Thoracic aorta (tissue), 2 donors: ENCODE data around the gene UBA1. TPM values are rescaled to one million over a fixed set of nuclear protein-coding genes. Genes with fewer than 3 reads are reported as not detected.

ENCODE experiments used
- ATAC-seq: fragments of 150-250 bp; one replicate; pipeline ENCODE4 v1.8.0; 2017; ENCODE audit warnings: low read depth; ENCODE audit not compliant: insufficient number of reproducible peaks, low FRiP score
- DNase-seq: peaks from one replicate; pipeline ENCODE4 v3.0.0-alpha.2; 2020; ENCODE audit warnings: low spot score
- H3K27ac ChIP-seq, 2 donors: fragments of 200-600 bp; sonication (generic); 1 replicate in 1 of 2; 2 replicates in 1 of 2; pipeline ENCODE4 v1.5.1; 2016; ENCODE audit warnings: mild to moderate bottlenecking in 2 of 2, moderate library complexity in 2 of 2
- H3K27me3 ChIP-seq: fragments of 200-600 bp; sonication (generic); replicated peaks from 2 replicates; pipeline ENCODE4 v1.6.0; 2016; ENCODE audit warnings: mild to moderate bottlenecking; ENCODE audit not compliant: insufficient read depth
- H3K36me3 ChIP-seq: fragments of 200-600 bp; sonication (generic); one replicate; pipeline ENCODE4 v1.5.1; 2016
- H3K4me1 ChIP-seq, 2 donors: fragments of 200-600 bp; sonication (generic); 1 replicate in 1 of 2; 2 replicates in 1 of 2; pipeline versions ENCODE4 v1.5.1 to v1.6.0; 2016; ENCODE audit warnings: low read depth in 2 of 2, mild to moderate bottlenecking in 1 of 2; ENCODE audit not compliant: control insufficient read depth in 1 of 2
- H3K4me3 ChIP-seq: fragments of 200-600 bp; sonication (generic); 2 replicates; pipeline ENCODE4 v1.5.1; 2016; ENCODE audit warnings: mild to moderate bottlenecking
- H3K9me3 ChIP-seq: fragments of 200-600 bp; sonication (generic); 2 replicates; pipeline ENCODE4 v1.5.1; 2016
- total RNA-seq, 2 donors: library from RNA; depleted of rRNA; stranded (reverse); fragments of >200 nt; gene quantifications; one replicate each; pipeline versions ENCODE4 v1.1.0 to v1.2.3, GENCODE V29; 2016
- TF ChIP-seq, protein P1 (sequence below): fragments of 200-600 bp; sonication (generic); IDR thresholded peaks from one replicate; pipeline ENCODE4 v1.5.1; 2019; ENCODE audit warnings: antibody characterized with exemption

Gene UBA1
- total RNA-seq, 2 donors from 2014 or later = 132 to 133 TPM

DNA sequence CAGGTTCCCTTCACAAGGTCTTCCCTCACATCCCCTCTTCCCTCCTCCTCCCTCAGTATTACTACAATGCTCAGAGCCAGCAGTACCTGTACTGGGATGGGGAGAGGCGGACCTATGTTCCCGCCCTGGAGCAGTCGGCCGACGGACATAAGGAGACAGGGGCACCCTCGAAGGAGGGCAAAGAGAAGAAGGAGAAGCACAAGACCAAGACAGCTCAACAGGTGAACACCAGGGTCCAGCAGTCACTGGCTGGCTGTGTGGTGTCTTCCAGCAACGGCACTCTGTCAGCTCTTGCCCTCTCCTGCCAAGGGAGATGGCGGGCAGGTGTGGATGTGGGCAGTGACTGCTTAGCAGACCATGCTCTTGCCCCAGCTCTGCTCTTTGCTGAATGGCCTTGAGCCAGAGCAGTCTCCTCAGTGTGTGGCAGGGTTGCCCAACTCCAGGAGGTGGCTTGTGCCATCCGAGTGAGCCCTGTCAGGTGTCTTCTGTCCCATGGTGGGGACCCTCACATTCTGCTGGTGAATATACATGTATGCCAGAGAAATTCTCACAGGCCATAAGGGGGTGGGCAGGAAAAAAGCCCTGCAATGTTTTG, 11.4 kb upstream of the UBA1 start:
- H3K27ac ChIP-seq = no peak overlapping the region
- H3K4me3 ChIP-seq = no peak overlapping the region
- H3K9me3 ChIP-seq = no peaks in the 10 kb centered on the region
- TF ChIP-seq, protein P1, sequence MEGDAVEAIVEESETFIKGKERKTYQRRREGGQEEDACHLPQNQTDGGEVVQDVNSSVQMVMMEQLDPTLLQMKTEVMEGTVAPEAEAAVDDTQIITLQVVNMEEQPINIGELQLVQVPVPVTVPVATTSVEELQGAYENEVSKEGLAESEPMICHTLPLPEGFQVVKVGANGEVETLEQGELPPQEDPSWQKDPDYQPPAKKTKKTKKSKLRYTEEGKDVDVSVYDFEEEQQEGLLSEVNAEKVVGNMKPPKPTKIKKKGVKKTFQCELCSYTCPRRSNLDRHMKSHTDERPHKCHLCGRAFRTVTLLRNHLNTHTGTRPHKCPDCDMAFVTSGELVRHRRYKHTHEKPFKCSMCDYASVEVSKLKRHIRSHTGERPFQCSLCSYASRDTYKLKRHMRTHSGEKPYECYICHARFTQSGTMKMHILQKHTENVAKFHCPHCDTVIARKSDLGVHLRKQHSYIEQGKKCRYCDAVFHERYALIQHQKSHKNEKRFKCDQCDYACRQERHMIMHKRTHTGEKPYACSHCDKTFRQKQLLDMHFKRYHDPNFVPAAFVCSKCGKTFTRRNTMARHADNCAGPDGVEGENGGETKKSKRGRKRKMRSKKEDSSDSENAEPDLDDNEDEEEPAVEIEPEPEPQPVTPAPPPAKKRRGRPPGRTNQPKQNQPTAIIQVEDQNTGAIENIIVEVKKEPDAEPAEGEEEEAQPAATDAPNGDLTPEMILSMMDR = no peak
- H3K27me3 ChIP-seq = no peaks in the 10 kb centered on the region
- no peak for ATAC-seq
- peaks cover 35% of the 10 kb centered on the region for H3K36me3 ChIP-seq
- DNase-seq = no peak
- H3K4me1 ChIP-seq = no peaks in the 10 kb centered on the region

GRCh38 chrX:47184486-47184885, 9.1 kb upstream of the UBA1 start:
- Histone ChIP-seq H3K27ac (no peak overlapping the region), H3K36me3 (peaks cover 27% of the 10 kb centered on the region), H3K4me1 (no peaks in the 10 kb centered on the region), H3K4me3 (no peak overlapping the region), H3K27me3 (no peaks in the 10 kb centered on the region), H3K9me3 (no peaks in the 10 kb centered on the region)
- DNase-seq (no peak), ATAC-seq (no peak)
- TF ChIP-seq, protein P1 = no peak

DNA sequence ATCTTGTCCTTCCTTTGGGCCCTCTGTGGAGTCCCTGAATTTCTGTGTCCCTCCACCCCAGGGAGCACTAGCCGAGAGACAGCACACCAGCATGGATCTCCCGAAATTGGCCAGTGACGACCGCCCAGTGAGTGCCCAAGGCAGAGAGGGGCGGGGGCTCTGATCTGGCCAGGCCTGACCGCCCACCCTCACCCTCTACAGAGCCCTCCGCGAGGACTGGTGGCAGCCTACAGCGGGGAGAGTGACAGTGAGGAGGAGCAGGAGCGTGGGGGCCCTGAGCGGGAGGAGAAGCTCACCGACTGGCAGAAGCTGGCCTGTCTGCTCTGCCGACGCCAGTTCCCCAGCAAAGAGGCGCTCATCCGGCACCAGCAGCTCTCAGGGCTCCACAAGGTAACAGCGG, 8.4 kb upstream of the UBA1 start:
- no peak for ATAC-seq
- TF ChIP-seq, protein P1 = no peak
- Histone ChIP-seq H3K4me3 (no peak overlapping the region), H3K4me1 (no peaks in the 10 kb centered on the region), H3K27me3 (no peaks in the 10 kb centered on the region), H3K36me3 (peaks cover 27% of the 10 kb centered on the region), H3K9me3 (no peaks in the 10 kb centered on the region), H3K27ac (no peak overlapping the region)
- DNase-seq = no peak

DNA sequence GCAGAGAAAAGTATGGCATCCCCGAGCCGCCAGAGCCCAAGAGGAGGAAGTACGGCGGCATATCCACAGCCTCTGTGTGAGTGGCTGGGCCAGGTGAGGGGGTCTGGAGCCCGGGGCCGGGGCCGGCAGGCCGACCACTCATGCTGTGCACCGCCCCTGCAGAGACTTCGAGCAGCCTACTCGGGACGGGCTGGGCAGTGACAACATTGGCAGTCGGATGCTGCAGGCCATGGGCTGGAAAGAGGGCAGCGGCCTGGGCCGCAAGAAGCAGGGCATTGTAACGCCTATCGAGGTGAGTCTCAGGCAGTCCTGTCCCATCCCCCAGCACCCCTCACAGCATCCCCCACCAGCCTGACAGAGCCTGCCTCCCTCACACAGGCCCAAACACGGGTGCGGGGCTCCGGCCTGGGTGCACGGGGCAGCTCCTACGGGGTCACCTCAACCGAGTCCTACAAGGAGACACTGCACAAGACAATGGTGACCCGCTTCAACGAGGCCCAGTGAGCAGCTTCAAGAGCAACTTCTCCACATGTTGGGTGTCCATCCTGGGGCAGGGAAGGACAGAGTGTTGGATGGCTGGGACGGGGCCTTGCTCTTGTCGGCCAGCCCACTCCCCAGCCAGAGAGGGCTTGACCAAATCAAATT, 7.4 kb upstream of the UBA1 start:
- ATAC-seq (no peak), DNase-seq (no peak)
- TF ChIP-seq, protein P1 = no peak
- Histone ChIP-seq H3K27me3 (no peaks in the 10 kb centered on the region), H3K36me3 (peaks cover 26% of the 10 kb centered on the region), H3K4me3 (no peak overlapping the region), H3K27ac (no peak overlapping the region), H3K9me3 (no peaks in the 10 kb centered on the region), H3K4me1 (no peaks in the 10 kb centered on the region)

GRCh38 chrX:47187106-47187677, 6.4 kb upstream of the UBA1 start:
- H3K4me1 ChIP-seq = no peaks in the 10 kb centered on the region
- H3K27ac ChIP-seq = no peak overlapping the region
- DNase-seq = no peak
- H3K36me3 ChIP-seq = peaks cover 18% of the 10 kb centered on the region
- ATAC-seq = no peak
- H3K4me3 ChIP-seq = no peak overlapping the region
- H3K9me3 ChIP-seq = no peaks in the 10 kb centered on the region
- TF ChIP-seq, protein P1 = no peak
- H3K27me3 ChIP-seq = no peaks in the 10 kb centered on the region
